Uterus (tissue), 4 donors: ENCODE measurements around the gene ZMYND11. TPM values are rescaled to one million over a fixed set of nuclear protein-coding genes. Genes with fewer than 3 reads are reported as not detected.

ENCODE experiments used
- DNase-seq, 2 donors: peaks; one replicate each; pipeline ENCODE4 v3.0.0-alpha.2; 2019 to 2020
- H3K27ac ChIP-seq, 2 donors: fragments of 200-600 bp; sonication (generic); 1 replicate in 1 of 2; 2 replicates in 1 of 2; pipeline ENCODE4 v1.5.1; 2016 to 2018
- H3K27me3 ChIP-seq, 2 donors: fragments of 200-600 bp; sonication (generic); one replicate each; pipeline ENCODE4 v1.5.1; 2018 to 2019; ENCODE audit warnings: control low read depth in 1 of 2
- H3K36me3 ChIP-seq, 2 donors: fragments of 200-600 bp; sonication (generic); one replicate each; pipeline ENCODE4 v1.5.1; 2019; ENCODE audit warnings: control low read depth in 1 of 2
- H3K4me1 ChIP-seq, 2 donors: fragments of 200-600 bp; sonication (generic); one replicate each; pipeline ENCODE4 v1.5.1; 2018 to 2019; ENCODE audit warnings: control low read depth in 1 of 2
- H3K4me3 ChIP-seq, 2 donors: fragments of 200-600 bp; sonication (generic); 1 replicate in 1 of 2; 2 replicates in 1 of 2; pipeline ENCODE4 v1.5.1; 2018 to 2019; ENCODE audit warnings: mild to moderate bottlenecking in 1 of 2
- H3K9me3 ChIP-seq, 2 donors: fragments of 200-600 bp; sonication (generic); one replicate each; pipeline ENCODE4 v1.5.1; 2019; ENCODE audit warnings: control low read depth in 1 of 2
- POLR2A ChIP-seq, 2 donors: fragments of 450-650 bp; IDR thresholded peaks; one replicate each; pipeline ENCODE4 v1.6.1; 2016; ENCODE audit warnings: antibody characterized with exemption in 2 of 2, mild to moderate bottlenecking in 1 of 2, moderate library complexity in 1 of 2
- intact Hi-C: fragments of 100-400 bp; cut with DNase I; formaldehyde crosslinking; loops from one replicate; pipeline ENCODE4 v1.15.1; 2023; ENCODE audit warnings: low total_unique reads
- total RNA-seq, 4 donors: library from RNA; depleted of rRNA in 3 of 4; stranded (reverse); fragments of >200 nt in 3 of 4; gene quantifications; one replicate each; pipeline versions ENCODE4 v1.1.0 to v1.2.4, GENCODE V29; 2014 to 2023
- TF ChIP-seq, protein P1 (sequence below), 4 experiments: fragments of 200-600 bp in 2 of 4; fragments of 450-650 bp in 2 of 4; sonication (generic) in 2 of 4; IDR thresholded peaks; one replicate each; pipeline ENCODE4 v1.5.1; 2016 to 2019; ENCODE audit warnings: antibody characterized with exemption in 4 of 4, mild to moderate bottlenecking in 2 of 4, moderate library complexity in 1 of 4
- donor health status: DM: yes; HTN: yes; CAD: no.

Gene ZMYND11
- total RNA-seq, 4 donors from 2014 or later = 54.1 to 122 (median 104) TPM

DNA sequence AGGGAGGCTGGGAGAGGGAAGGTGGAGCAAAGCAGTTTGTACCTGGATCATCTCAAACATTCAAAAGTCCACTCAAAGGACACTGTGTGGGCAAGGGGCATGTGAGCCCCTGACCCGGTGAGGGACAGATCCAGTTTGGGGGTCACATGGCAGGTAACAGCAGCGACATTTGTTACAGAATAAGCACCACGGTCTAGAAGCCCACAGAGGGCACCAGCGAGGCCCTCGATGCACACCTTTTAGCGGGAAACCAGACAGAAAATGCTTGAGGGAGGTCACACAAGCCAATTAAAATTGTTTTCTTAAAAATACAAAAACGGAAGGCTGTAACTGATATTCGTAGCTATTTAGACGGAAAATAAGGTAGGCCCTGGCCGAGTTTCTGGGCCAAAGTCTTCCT is 144.4 kb downstream of the ZMYND11 start:
- DNase-seq = no peak
- Histone ChIP-seq H3K4me3 (no peak overlapping the region), H3K9me3 (no peaks in the 10 kb centered on the region), H3K36me3 (no peaks in the 10 kb centered on the region), H3K27ac (no peak overlapping the region), H3K4me1 (no peaks in the 10 kb centered on the region), H3K27me3 (no peaks in the 10 kb centered on the region)
- intact Hi-C loops = no loop called here
- no peak for TF ChIP-seq POLR2A (IDR thresholded peaks at IDR 0.05)
- TF ChIP-seq, protein P1, sequence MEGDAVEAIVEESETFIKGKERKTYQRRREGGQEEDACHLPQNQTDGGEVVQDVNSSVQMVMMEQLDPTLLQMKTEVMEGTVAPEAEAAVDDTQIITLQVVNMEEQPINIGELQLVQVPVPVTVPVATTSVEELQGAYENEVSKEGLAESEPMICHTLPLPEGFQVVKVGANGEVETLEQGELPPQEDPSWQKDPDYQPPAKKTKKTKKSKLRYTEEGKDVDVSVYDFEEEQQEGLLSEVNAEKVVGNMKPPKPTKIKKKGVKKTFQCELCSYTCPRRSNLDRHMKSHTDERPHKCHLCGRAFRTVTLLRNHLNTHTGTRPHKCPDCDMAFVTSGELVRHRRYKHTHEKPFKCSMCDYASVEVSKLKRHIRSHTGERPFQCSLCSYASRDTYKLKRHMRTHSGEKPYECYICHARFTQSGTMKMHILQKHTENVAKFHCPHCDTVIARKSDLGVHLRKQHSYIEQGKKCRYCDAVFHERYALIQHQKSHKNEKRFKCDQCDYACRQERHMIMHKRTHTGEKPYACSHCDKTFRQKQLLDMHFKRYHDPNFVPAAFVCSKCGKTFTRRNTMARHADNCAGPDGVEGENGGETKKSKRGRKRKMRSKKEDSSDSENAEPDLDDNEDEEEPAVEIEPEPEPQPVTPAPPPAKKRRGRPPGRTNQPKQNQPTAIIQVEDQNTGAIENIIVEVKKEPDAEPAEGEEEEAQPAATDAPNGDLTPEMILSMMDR (IDR thresholded peaks at IDR 0.05) = no peak

DNA sequence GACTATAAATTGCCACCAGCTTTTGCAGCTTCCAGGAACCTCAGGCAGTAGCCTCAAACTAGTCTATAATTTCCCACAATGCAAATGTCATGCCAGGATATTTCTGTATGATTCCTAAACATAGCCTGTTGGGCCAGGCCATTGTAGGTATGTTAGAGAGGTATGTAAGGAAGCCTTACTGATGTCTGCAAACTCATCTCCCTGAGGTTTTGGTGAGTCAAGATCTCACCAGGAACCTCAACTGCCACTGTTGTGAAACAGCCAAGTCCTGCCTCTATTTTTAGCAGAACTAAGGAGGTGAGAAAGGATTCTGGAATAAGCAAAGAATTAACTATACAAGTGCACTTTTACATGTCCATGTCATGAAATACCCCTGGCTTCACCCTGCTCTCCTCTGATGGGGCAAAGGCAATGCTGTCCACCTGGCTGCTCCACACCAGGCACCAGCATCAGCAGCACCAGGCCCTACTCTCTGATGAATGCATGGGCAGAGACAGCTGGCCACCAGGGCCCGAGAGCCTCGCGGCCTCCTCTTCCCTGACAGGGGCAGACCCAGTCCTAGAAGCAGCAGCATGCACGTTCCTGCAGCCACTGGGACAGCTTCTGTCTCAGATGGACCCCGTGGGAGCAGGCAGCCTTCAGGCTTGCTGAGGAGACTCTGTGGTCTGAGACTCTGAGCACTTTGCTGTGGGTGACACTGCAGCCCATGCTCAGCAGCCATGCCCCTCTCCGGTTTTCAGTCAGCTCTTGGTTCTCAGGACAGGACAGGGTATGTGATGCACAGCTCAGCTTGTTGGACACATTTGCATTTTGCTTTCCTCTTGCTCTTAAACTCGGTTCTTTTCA is 147.3 kb downstream of the ZMYND11 start:
- no peak overlapping the region for H3K4me3 ChIP-seq
- no peaks in the 10 kb centered on the region for H3K9me3 ChIP-seq
- no peak for DNase-seq
- no peaks in the 10 kb centered on the region for H3K4me1 ChIP-seq
- H3K36me3 ChIP-seq = no peaks in the 10 kb centered on the region
- H3K27me3 ChIP-seq = no peaks in the 10 kb centered on the region
- H3K27ac ChIP-seq = no peak overlapping the region
- intact Hi-C loops = no loop called here
- TF ChIP-seq, protein P1 (IDR thresholded peaks at IDR 0.05) = no peak
- no peak for TF ChIP-seq POLR2A (IDR thresholded peaks at IDR 0.05)

DNA sequence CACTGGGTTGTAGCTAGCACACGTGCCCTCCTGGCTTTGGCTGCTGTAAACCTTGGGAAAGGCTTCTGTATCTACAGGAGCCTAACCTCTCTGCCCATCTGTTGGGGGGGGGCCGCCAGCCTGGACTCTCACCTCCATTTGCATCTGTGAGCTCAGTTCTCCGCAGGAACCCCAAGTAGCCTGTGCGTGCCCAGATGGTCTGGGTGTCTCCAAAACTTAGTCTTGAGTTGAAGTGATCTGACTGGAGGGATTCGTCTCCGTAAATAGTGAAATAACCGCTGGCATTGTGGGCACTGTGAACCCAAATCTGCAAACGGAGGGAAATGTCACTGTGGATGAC is 147.9 kb downstream of the ZMYND11 start:
- intact Hi-C loops = no loop called here
- TF ChIP-seq, protein P1 (IDR thresholded peaks at IDR 0.05) = no peak
- no peak for TF ChIP-seq POLR2A (IDR thresholded peaks at IDR 0.05)
- no peak for DNase-seq
- no peaks in the 10 kb centered on the region for H3K9me3 ChIP-seq
- no peak overlapping the region for H3K4me3 ChIP-seq
- no peaks in the 10 kb centered on the region for H3K36me3 ChIP-seq
- no peak overlapping the region for H3K27ac ChIP-seq
- no peaks in the 10 kb centered on the region for H3K27me3 ChIP-seq
- no peaks in the 10 kb centered on the region for H3K4me1 ChIP-seq

DNA sequence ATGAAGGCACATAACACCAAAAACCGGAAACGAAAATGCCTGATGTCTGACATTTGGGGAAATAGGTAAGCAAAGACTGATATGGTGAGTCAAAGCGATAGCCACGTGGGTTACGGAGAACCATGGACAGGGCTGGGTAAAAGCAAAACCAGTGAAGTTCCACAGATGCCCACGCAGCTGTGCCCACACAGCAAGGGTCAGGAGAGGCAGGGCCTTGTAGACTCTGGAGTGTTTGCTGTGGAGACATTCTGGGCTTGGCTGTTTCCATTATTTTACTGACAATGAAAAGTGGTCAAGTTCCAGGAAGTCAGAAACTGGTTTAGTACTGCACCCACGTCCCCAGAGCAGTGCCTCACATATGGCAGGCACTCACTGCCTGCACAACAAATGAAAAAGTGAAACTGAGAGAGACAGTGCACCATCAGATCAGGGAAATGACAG is 148.7 kb downstream of the ZMYND11 start:
- Histone ChIP-seq H3K27ac (no peak overlapping the region), H3K4me3 (no peak overlapping the region), H3K4me1 (no peaks in the 10 kb centered on the region), H3K9me3 (no peaks in the 10 kb centered on the region), H3K36me3 (no peaks in the 10 kb centered on the region), H3K27me3 (no peaks in the 10 kb centered on the region)
- no peak for TF ChIP-seq POLR2A (IDR thresholded peaks at IDR 0.05)
- TF ChIP-seq, protein P1 (IDR thresholded peaks at IDR 0.05) = no peak
- DNase-seq = no peak
- intact Hi-C loops = no loop called here

DNA sequence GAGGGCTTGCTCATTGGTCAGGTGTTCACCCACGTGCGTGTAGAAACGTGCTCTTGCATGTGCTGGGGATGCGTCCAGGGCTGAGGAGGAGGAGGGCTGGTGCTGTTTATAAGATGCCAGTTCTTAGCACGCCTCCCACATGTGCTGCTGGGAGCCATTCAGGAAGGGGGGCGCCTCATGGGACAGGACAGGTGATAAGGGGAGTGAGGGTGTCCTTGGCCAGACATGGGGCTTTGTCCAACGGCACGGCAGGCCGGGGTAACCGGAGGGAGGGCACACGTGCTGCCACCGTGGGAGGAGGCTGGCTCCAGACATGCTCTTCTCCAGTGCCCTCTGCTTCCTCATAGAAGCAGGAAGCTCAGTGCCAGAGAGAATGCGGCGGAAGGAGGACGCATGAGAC is 150.0 kb downstream of the ZMYND11 start:
- no peak overlapping the region for H3K27ac ChIP-seq
- intact Hi-C loops = no loop called here
- no peak for TF ChIP-seq POLR2A (IDR thresholded peaks at IDR 0.05)

More for the DNA sequence above, 150.0 kb downstream of the ZMYND11 start:
- DNase-seq = no peak
- no peaks in the 10 kb centered on the region for H3K4me1 ChIP-seq
- H3K9me3 ChIP-seq = no peaks in the 10 kb centered on the region
- H3K4me3 ChIP-seq = no peak overlapping the region
- no peaks in the 10 kb centered on the region for H3K36me3 ChIP-seq
- H3K27me3 ChIP-seq = no peaks in the 10 kb centered on the region
